GM12872 (cell line): ENCODE results near the gene SMCO4.

Experiments used
- TF ChIP-seq, protein P1 (sequence below): IDR thresholded peaks from 3 replicates; pipeline ENCODE4 v1.5.1; 2011; ENCODE audit warnings: low read depth, mild to moderate bottlenecking, low read length, moderate library complexity; ENCODE audit not compliant: insufficient read depth

Gene SMCO4

DNA sequence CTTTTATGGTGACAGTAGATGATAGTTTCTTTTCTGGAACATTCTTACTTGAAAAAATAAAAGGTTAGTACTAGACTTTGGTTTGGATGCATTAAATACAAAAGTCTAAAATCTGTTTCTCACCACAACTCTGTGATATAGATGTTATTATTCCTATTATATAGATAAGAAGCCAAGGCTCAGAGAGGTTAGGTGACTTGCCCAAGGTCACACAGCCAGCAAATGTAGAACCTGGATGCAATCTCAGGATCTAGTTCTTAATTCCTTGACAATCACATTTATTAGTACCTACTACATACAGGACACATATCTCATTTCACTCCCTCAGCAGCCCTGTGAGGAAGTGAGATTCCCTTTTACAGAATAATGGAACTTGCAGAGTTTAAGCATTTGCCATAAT is 26.3 kb upstream of the SMCO4 start:
- TF ChIP-seq, protein P1, sequence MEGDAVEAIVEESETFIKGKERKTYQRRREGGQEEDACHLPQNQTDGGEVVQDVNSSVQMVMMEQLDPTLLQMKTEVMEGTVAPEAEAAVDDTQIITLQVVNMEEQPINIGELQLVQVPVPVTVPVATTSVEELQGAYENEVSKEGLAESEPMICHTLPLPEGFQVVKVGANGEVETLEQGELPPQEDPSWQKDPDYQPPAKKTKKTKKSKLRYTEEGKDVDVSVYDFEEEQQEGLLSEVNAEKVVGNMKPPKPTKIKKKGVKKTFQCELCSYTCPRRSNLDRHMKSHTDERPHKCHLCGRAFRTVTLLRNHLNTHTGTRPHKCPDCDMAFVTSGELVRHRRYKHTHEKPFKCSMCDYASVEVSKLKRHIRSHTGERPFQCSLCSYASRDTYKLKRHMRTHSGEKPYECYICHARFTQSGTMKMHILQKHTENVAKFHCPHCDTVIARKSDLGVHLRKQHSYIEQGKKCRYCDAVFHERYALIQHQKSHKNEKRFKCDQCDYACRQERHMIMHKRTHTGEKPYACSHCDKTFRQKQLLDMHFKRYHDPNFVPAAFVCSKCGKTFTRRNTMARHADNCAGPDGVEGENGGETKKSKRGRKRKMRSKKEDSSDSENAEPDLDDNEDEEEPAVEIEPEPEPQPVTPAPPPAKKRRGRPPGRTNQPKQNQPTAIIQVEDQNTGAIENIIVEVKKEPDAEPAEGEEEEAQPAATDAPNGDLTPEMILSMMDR, result no peak

DNA sequence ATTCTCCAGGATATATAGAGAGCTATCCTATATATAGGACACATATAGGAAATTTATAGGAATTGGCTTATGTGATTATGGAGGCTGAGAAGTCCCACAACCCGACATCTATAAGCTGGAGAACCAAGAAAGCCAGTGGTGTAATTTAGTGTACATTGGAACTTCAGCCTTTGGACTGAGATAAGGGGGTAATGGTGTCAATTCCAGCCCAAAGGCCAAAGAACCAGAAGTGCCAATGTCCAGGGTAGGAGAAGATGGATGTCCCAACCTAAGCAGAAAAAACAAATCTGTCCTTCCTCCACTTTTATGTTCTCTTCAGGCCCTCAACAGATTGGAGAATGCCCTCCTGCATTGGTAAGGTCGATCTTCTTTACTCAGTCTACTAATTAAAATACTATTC is 25.5 kb upstream of the SMCO4 start:
- TF ChIP-seq, protein P1, result no peak

DNA sequence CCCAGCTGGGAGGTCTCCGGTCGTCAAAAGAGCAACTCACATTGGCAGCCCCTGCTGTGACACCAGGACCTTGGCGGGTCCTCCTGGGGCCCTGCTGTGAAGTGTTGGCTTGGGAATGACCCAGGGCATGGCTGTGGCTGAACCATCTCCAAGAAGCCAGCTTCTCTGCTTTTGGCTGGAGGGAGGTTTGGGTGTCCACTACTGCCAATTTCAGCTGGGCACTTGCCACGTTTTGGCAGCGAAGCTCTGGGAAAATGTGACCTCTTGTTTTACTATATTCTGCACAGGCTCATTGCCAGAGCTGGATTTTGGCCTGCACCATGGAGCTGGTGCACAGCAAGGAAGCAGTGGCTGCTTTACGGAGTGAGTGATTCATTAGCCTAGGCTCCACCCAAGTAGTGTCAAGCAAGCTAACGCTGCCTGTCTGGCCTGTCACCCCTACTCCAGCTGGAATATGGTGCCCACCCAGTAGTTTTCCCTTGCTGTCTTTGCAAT is 24.3 kb upstream of the SMCO4 start:
- TF ChIP-seq, protein P1, result no peak

DNA sequence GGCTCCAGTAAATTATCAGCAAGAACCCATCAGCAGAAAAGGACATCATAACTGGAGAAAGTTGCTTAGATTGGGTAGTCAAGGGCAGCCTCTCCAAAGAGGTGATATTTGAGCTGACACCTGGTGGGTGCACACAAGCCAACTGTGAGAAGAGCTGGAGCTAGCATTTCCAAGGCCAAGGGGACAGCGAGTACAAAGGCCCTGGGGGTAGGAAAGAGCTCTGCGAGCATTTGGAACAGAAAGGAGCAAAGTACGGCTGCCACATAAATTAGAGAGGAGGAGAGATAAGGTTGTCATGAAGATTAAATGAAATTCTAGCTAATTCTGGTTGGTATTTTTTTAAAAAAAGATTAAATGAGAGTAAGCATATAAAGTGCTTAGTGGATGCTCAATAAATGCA is 21.7 kb upstream of the SMCO4 start:
- TF ChIP-seq, protein P1, result no peak

DNA sequence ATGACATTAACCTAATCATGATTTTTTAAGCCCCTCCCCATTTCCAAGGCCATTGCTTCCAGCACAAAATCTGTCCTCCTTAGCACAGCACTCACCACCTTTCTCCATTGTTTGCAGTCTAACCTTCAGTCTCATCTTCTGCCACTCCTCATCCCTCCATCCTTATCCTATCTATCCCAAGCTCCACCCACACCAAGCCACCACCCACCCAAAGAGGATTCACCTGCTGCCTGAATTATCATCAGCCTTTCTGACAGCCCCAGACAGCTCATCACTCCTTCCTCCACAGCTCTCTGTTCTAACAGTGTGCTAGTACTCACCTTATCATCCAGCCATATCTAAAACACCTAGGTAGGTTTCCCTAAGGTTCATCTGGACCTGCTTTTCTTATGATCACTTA is 20.7 kb upstream of the SMCO4 start:
- TF ChIP-seq, protein P1, result no peak

DNA sequence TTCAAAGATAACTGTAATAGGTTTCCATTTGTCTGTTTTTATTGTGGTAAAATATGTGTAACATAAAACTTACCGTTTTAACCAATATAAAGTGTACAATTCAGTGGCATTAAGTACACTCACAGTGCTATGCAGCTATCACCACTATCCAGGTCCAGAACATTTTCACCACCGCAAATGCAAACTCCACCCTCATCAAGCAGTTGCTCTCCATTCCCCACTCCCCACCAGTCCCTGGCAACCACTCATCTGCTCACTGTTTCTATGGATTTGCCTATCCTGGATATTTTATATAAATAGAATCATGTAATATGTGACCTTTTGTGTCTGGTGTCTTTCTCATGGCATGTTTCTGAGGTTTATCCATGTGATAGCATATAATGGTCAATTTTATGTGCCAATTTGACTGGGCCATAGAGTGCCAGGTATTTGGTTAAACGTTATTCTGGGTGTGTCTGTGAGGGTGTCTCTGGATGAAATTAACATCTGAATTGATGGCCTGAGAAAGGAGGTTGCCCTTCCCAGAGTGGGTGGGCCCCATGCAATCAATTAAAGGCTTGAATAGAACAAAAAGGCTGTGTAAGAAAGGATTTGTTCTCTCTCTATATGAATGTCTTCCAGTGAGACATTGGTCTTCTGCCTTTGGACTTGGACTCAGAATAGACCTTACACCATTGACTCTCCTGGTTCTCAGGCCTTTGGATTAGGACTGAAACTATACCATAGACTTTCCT is 17.2 kb upstream of the SMCO4 start:
- TF ChIP-seq, protein P1, result no peak

DNA sequence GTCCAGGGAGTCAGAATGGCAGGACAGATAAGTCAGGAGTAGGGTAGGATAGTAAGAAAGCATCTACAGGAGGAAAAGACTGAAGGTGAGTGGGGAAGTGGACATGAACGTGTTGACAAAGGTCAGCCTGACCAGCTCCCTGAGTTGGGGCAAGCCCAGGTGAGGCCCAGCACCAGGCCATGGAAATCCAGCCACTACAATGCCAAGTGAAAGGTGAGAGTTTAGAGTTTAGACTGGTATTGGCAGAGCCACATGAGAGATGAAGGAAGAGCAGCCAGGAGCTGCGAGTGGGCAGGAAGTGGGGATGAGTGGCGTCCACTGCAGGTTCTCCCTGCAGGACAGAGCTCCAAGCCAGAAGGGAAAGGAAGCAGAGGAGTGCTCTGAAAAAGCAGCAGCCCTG is 16.5 kb upstream of the SMCO4 start:
- TF ChIP-seq, protein P1, result no peak
